ENCODE data around the gene SLC6A11.
A peak's percentile ranks its signal among the peaks of the same experiment; 100 is the strongest.

SLC6A11 gene

DNA sequence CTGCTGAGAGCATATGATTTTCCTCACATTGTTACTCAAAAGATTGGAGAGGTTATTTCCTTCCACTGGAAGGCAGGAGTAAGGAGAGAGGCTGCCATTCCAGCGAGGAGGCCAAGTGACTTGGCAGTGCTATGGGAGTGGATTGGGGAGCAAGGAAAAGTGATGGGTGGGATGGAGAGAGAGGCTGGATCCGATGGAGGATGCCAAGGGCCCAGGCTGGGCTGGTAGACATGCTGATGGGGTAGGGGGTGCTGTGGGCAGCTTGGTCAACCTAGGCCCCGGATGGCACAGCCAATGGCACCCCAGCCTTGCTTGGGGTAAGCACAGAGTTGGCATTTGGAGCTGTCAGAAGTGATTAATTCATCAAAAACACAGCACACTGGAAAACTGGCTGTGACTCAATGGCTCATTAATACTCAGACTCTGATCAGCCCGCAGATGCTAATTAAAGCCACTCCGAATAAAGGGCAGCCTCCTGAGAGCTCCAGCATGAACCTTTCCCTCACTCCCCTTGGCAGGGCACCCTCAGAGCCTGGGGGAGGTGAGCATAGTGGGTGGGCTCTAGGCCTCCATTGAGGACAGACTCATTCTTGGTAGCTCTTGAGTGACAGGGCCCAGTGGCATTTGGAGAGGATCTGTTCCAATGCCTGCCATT is 154.4 kb downstream of the SLC6A11 start:
- H3K27me3 Mint-ChIP-seq = peaks cover 29% of the 10 kb centered on the region
- DNase-seq (no peak), ATAC-seq (no peak)
- H3K27ac Mint-ChIP-seq = no peak overlapping the region
- H3K36me3 Mint-ChIP-seq (ENCODE audit: low read depth) = no peaks in the 10 kb centered on the region
- H3K4me1 Mint-ChIP-seq = no peaks in the 10 kb centered on the region
- H3K4me3 Mint-ChIP-seq = no peak overlapping the region
- no peaks in the 10 kb centered on the region for H3K9me3 Mint-ChIP-seq

DNA sequence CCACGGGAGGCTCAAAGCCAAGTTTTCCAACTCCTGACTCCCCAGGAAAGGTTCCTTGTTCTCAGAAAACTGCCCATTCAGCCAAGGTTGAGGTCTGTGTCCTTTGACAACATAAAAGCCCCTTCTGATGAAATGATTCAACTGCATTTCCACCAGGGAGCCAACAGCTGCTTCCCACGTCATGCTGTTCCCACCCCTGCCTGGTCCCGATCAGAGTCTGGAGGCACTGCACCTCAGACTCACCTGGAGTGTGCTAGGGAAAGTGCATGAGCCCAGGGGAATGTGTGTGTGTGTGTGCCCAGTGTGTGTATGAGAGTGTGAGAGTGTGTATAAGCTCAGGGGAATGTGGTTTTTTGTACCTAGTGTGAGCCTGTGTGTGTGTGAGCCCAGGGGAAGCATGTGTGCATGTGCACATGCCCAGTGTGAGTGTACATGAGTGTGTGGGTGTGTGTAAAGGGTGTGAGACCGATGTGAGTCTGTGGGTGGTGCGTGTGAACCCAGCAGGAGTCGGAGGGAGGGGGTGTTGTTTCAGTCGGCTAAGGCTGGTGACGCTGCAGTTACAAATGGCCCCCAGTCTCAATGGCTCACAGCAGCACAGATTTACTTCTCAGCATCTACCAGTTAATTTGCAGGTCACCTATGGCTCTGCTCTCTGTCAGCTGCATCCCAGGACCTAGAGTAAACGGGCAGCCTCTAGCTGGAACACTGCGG is 156.2 kb downstream of the SLC6A11 start:
- ATAC-seq (no peak), DNase-seq (no peak)
- Mint-ChIP-seq H3K4me3 (no peak overlapping the region), H3K27ac (no peak overlapping the region), H3K9me3 (no peaks in the 10 kb centered on the region), H3K4me1 (no peaks in the 10 kb centered on the region), H3K36me3 (ENCODE audit: low read depth) (no peaks in the 10 kb centered on the region), H3K27me3 (peaks cover 34% of the 10 kb centered on the region)

DNA sequence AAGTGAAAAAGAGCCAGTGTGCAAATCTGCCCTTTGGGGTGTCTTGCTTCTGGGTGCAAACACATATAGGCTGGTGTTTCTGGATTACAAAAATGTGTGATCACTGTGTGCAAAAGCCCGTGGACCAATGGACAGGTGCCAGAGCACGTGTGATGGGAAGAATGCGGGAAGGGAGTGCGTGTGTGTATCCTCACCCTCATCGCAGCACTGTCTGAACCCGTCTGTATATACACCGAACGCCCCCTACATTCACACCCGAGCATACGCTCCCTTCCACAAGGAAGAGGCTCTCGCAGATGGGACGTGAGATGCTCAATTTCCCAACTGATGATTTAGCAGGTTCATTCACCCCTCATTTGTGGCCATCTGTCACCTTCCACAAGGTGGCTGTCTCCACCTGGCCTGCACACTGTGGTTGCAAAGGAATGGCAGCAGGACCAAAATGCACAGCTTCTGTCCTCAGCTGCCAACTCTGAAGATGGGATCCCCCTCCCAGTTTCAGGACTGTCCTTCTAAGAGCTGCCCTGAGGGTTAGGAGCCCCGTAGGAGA is 157.1 kb downstream of the SLC6A11 start:
- no peaks in the 10 kb centered on the region for H3K9me3 Mint-ChIP-seq
- H3K4me1 Mint-ChIP-seq = no peaks in the 10 kb centered on the region
- no peaks in the 10 kb centered on the region for H3K36me3 Mint-ChIP-seq (ENCODE audit: low read depth)
- H3K27ac Mint-ChIP-seq = no peak overlapping the region
- peaks cover 34% of the 10 kb centered on the region for H3K27me3 Mint-ChIP-seq
- no peak overlapping the region for H3K4me3 Mint-ChIP-seq
- ATAC-seq (no peak), DNase-seq (no peak)

DNA sequence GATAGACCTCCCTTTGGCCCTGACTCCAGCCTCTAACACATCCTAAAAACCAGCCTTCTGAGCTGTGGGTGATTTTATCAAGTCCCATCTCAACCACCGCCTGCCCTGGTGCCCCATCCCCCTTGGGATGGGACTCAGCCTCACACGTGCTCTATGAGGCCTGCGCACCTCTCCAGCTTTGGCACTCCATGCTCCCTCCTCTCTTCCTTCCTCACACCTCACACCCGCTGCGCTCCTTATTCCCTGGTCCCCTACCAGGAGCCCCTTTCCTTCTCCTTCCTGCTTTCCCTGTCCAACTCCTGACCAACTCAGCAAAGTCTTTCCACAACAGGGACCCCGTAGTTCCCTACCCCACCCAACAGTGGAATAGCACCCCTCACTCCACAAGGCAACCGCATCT is 158.1 kb downstream of the SLC6A11 start:
- H3K4me1 Mint-ChIP-seq = no peaks in the 10 kb centered on the region
- H3K27ac Mint-ChIP-seq = no peak overlapping the region
- H3K4me3 Mint-ChIP-seq = no peak overlapping the region
- H3K36me3 Mint-ChIP-seq (ENCODE audit: low read depth) = no peaks in the 10 kb centered on the region
- ATAC-seq (no peak), DNase-seq (no peak)
- H3K9me3 Mint-ChIP-seq = no peaks in the 10 kb centered on the region
- H3K27me3 Mint-ChIP-seq = peaks cover 36% of the 10 kb centered on the region

DNA sequence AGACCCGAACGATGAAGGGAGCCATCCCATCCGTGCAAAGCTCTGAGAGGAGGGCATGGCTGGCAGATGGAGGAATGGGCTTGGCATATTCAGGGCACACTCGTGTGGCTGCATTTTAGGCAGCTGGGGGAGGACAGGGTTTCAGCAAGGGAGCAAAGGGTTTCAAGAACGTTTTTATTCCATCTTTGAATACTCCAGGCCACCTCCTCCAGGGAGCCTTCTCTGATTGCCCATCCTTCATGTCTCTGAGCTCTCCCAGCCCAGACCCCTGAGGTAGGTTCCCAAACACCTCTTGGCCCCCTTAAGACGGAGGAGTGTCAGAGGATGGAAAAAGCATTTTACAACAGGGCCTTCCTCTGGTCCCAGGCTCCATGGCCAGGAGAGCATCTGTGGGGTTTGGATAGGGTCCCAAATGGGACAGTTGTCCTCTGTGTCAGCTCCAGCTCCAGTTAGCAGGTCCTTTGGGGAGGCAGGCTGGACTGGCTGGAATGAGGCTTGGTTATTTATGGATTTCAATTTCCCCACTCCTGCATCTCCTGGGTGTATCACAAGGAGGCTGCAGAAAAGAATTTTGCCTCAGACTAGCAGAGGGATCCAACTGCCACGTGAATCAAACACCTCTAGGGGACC is 158.8 kb downstream of the SLC6A11 start:
- H3K4me1 Mint-ChIP-seq = no peaks in the 10 kb centered on the region
- no peaks in the 10 kb centered on the region for H3K36me3 Mint-ChIP-seq (ENCODE audit: low read depth)
- H3K4me3 Mint-ChIP-seq = no peak overlapping the region
- DNase-seq = no peak
- H3K27me3 Mint-ChIP-seq = peaks cover 37% of the 10 kb centered on the region
- no peaks in the 10 kb centered on the region for H3K9me3 Mint-ChIP-seq
- ATAC-seq = no peak
- H3K27ac Mint-ChIP-seq = no peak overlapping the region

DNA sequence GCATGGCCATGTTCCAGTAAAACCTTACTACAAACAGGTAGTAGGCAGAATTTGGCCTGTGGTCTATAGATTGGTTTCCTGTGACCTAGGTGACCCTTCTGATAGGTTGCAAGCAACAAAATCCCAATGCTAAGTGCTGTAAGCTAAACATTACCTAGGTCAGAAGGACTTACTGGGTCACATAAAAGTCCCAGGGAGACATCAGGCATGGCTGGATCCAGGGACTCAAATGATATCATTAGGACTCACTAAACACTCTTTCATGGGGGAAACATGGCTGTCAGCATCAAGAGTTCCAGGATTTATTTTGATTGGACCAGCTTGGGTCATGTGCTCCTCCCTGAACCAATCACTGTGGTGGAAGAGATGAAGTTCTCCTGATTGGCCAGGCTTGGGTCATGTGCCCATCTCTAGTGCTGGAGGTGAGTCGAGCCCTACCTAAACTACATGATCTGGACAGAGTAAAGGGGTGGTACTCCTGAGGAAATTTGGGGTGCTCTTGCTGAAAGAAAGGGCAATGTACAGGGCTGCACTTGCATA is 159.7 kb downstream of the SLC6A11 start:
- H3K9me3 Mint-ChIP-seq = no peaks in the 10 kb centered on the region
- peaks cover 36% of the 10 kb centered on the region for H3K27me3 Mint-ChIP-seq
- no peak overlapping the region for H3K4me3 Mint-ChIP-seq
- H3K4me1 Mint-ChIP-seq = no peaks in the 10 kb centered on the region
- ATAC-seq (no peak), DNase-seq (no peak)
- H3K36me3 Mint-ChIP-seq (ENCODE audit: low read depth) = no peaks in the 10 kb centered on the region
- no peak overlapping the region for H3K27ac Mint-ChIP-seq

DNA sequence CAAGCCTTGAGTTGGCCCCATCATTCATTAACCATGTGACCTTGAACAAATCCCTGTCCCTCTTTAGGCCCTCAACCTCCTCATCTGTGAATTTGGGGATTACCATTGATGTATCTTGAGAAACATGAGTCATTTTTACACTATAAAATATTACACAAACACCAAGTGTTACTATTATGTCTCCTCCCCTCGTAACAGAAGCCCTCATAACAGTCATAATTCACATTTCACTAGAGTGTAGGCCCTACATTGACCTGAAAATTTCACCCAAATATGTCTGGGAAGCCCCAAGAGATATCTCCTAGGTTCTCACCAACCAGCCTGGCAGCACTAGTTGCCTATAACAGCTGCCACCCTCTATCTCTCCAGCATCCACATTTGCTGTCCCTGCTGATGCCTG is 160.7 kb downstream of the SLC6A11 start:
- no peaks in the 10 kb centered on the region for H3K4me1 Mint-ChIP-seq
- H3K4me3 Mint-ChIP-seq = no peak overlapping the region
- peaks cover 32% of the 10 kb centered on the region for H3K27me3 Mint-ChIP-seq
- ATAC-seq (no peak), DNase-seq (no peak)
- no peak overlapping the region for H3K27ac Mint-ChIP-seq
- no peaks in the 10 kb centered on the region for H3K36me3 Mint-ChIP-seq (ENCODE audit: low read depth)
- no peaks in the 10 kb centered on the region for H3K9me3 Mint-ChIP-seq

DNA sequence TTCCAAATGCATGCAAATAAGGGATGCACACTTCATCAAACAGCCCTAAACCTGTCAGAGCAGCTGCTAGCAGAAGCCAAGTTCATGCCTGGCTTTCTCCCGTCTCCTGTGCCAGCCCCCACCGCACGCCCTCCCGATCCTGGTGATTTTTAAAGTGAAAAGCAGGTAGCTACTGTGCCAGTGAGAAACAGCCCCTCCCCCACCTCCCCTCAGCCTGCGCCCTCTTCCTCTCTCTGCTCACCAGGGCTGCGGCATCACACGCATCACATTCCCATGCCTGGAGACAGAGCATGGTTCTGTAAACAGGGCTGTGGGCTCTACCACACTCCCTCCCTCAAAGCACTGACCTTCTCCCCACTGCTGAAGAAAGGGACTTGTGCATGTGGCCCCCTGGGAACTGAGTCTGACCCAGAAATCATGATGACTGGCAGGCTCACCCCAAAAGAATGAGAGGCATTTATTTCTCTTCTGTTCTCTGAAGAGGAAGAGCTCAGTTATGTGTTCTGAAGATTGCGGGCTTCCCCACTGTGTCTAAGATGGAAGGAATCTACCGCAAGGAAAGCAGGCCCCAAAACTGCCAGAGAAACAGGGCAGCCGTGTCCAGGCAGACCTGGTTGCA is 162.0 kb downstream of the SLC6A11 start:
- Mint-ChIP-seq H3K36me3 (ENCODE audit: low read depth) (no peaks in the 10 kb centered on the region), H3K4me3 (no peak overlapping the region), H3K27ac (no peak overlapping the region), H3K4me1 (no peaks in the 10 kb centered on the region), H3K27me3 (peaks cover 29% of the 10 kb centered on the region), H3K9me3 (no peaks in the 10 kb centered on the region)
- ATAC-seq (no peak), DNase-seq (no peak)

DNA sequence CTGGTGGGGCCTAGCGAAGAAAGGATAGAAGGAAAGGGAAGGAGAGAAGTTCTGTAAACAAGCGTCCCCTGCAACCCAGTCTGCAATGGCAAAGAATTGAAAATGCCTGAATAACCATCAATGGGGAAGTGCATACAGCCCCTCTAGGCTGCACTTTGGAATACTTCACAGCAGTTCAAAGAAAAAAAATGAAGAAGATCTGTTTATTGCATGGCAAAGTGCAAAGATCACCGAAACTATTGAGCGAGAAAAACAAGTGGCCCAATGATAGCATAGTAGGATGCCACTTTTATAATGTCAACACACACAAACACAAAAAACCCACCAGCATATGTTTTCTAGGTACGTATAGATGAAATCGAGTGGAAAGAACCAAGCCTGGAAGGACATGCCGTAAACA is 162.9 kb downstream of the SLC6A11 start:
- ATAC-seq (no peak), DNase-seq (no peak)
- no peaks in the 10 kb centered on the region for H3K4me1 Mint-ChIP-seq
- H3K36me3 Mint-ChIP-seq (ENCODE audit: low read depth) = no peaks in the 10 kb centered on the region
- no peaks in the 10 kb centered on the region for H3K9me3 Mint-ChIP-seq
- H3K27me3 Mint-ChIP-seq = peaks cover 26% of the 10 kb centered on the region
- H3K4me3 Mint-ChIP-seq = no peak overlapping the region
- no peak overlapping the region for H3K27ac Mint-ChIP-seq

DNA sequence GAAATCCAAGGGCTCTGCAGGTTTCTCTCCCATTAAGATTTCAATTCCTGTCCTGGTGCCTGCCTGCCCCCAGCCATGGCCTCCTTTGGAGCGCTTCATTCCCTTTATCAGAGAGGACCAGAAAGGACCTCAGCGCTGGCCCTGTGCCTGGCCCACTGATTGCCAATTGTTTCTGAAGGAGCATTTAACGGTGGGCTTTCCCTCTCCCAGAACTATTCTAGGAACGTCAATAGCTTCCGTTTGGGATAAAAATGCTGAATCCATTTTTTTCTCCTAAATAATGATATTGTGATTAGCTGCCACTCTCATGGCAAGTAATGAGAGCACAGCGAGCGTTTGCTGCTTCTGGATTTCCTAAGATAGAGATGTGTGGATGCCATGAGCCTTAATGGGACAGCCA is 164.3 kb downstream of the SLC6A11 start:
- Mint-ChIP-seq H3K36me3 (ENCODE audit: low read depth) (no peaks in the 10 kb centered on the region), H3K27ac (no peak overlapping the region), H3K9me3 (no peaks in the 10 kb centered on the region), H3K4me3 (no peak overlapping the region), H3K4me1 (no peaks in the 10 kb centered on the region), H3K27me3 (peaks cover 18% of the 10 kb centered on the region)
- no peak for DNase-seq
- no peak for ATAC-seq

DNA sequence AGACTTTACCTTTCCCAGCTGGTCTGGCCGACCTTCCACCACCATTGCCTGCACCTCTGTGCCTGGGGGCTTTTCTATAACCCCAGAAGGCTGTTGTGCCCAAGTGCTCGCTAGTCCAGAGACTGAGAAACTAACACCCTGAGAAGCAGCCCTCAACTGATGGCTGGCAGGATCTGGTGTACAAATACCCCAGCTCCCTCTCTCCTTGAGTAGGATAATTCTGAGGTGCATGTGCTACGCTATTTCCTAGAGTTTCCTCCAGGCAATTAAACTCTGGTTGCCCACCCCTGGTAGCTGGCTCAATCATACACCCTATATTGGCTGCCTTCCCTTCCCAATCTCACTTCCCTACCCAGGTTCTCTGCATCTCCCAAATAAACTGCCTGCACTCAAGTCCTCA is 165.0 kb downstream of the SLC6A11 start:
- Mint-ChIP-seq H3K36me3 (ENCODE audit: low read depth) (no peaks in the 10 kb centered on the region), H3K27ac (no peak overlapping the region), H3K4me3 (no peak overlapping the region), H3K27me3 (peaks cover 18% of the 10 kb centered on the region), H3K4me1 (no peaks in the 10 kb centered on the region), H3K9me3 (no peaks in the 10 kb centered on the region)
- DNase-seq (no peak), ATAC-seq (no peak)

DNA sequence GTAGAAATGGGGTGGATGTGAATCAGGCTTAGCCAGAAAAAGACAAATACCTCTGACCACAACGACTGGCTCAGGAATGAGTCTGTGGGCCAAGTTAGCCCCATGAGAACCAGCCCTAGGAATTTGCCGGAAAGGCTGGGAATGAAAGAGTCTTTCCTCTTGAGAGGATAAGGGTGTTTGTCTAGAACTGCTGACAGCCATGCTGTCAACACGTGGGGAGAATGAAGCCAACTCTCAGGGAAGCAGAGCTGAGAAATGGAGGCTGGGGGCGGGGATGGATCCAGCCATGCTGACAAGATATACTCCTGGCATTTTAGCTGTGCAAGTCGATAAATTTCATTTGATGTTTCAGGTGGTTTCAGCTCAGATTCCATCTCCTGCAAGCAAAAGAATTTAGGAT is 165.9 kb downstream of the SLC6A11 start:
- Mint-ChIP-seq H3K4me1 (no peaks in the 10 kb centered on the region), H3K27me3 (peaks cover 14% of the 10 kb centered on the region), H3K4me3 (no peak overlapping the region), H3K27ac (no peak overlapping the region), H3K36me3 (ENCODE audit: low read depth) (no peaks in the 10 kb centered on the region), H3K9me3 (no peaks in the 10 kb centered on the region)
- DNase-seq (no peak), ATAC-seq (no peak)

DNA sequence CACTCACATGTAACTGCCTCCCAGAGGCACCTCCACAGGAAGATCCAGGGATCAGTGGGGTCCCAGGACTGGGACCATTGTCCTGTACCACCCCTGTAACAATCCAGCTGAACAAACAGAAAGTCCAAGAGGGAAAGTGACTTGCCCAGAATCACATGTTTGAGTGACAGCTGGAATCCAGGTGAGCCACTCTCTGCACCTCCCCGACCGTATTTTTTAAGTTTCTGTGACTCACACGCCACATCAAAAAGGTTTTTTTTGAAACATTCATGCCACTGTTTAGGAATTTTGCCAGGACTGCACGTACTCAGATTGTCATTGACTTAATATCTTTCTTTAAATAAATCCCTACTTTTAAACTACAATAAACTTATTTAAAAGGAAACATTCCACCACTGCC is 166.8 kb downstream of the SLC6A11 start:
- no peak overlapping the region for H3K27ac Mint-ChIP-seq
- no peaks in the 10 kb centered on the region for H3K9me3 Mint-ChIP-seq
- ATAC-seq (no peak), DNase-seq (no peak)
- H3K4me3 Mint-ChIP-seq = no peak overlapping the region
- peaks cover 14% of the 10 kb centered on the region for H3K27me3 Mint-ChIP-seq
- H3K36me3 Mint-ChIP-seq (ENCODE audit: low read depth) = no peaks in the 10 kb centered on the region
- no peaks in the 10 kb centered on the region for H3K4me1 Mint-ChIP-seq

DNA sequence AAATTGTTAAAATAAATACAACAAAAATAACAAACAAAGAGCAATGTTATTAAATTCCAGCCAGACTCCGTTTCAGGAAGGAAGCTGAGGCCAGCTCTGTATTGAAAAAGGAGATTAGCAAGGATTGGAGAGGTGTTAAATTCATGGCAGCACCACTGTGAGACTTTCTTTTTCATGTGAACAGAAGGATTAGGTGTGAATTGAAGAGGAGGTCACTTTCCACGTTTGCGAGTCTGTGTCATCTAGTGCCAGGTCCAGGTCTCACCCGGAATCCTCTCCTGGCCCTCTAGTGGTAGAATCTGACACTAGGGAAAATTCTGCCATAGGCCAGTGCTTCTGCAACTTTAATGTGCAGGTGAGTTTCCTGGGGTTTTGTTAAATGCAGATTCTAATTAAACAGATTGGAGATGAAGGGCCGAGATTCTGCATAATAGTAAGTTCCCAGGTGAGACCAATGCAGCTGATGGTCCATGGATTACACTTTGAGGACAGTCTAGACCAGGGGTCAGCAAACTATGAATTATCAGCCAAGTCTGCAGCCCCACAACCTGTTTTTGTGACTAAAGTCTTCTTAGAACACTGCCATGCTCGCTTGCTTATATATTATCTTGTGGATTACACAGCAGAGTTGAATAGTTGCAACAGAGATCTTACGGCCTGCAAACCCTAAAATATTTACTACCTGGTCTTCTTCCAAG is 167.3 kb downstream of the SLC6A11 start:
- ATAC-seq = no peak
- no peaks in the 10 kb centered on the region for H3K4me1 Mint-ChIP-seq
- no peak overlapping the region for H3K27ac Mint-ChIP-seq
- H3K9me3 Mint-ChIP-seq = no peaks in the 10 kb centered on the region
- peak; percentile 10 for DNase-seq
- no peaks in the 10 kb centered on the region for H3K36me3 Mint-ChIP-seq (ENCODE audit: low read depth)
- H3K27me3 Mint-ChIP-seq = peaks cover 16% of the 10 kb centered on the region
- no peak overlapping the region for H3K4me3 Mint-ChIP-seq

All from activated naive CD8-positive, alpha-beta T cell treated with anti-CD3 and anti-CD28 coated beads, Interleukin-2, amount 50 U/mL, for 24 hours (primary cell).